SHP77 (cell line): ENCODE data around the gene TUBA4A.

ENCODE experiments used
- DNase-seq, 2 experiments: peaks; one replicate each; lab custom pipeline; 2025; lab: John Stamatoyannopoulos, UW

Gene TUBA4A

GRCh38 chr2:219234331-219234730 is 19.4 kb downstream of the TUBA4A start:
- no peak for DNase-seq

GRCh38 chr2:219230059-219230540 is 23.6 kb downstream of the TUBA4A start:
- DNase-seq = peak in 1 of 2 experiments; percentile 35

GRCh38 chr2:219229305-219230058 is 24.2 kb downstream of the TUBA4A start, which contains the start of the genes ANKZF1 and ATG9A:
Gene ANKZF1, plus strand, starts transcription at chr2:219229806. Its CDS starts 452 bp downstream, at chr2:219230258.
Gene ATG9A, minus strand, starts transcription at chr2:219229636. Its CDS starts 1,612 bp downstream, at chr2:219228024.
- peak; percentile 97 to 98 for DNase-seq

- DNase-seq = no peak
Observed at GRCh38 chr2:219228911-219229304, 24.8 kb downstream of the TUBA4A start.

- DNase-seq = no peak
Observed at GRCh38 chr2:219228041-219228910, 25.4 kb downstream of the TUBA4A start.

- DNase-seq = no peak
Observed at GRCh38 chr2:219225350-219225749, 28.4 kb downstream of the TUBA4A start.

GRCh38 chr2:219223831-219224610 is 29.7 kb downstream of the TUBA4A start:
- no peak for DNase-seq

GRCh38 chr2:219221957-219222518 is 31.7 kb downstream of the TUBA4A start:
- no peak for DNase-seq

GRCh38 chr2:219220652-219221402 is 32.9 kb downstream of the TUBA4A start:
- DNase-seq = no peak

GRCh38 chr2:219219784-219220532 is 33.8 kb downstream of the TUBA4A start:
- no peak for DNase-seq

- peak; percentile 91 to 97 for DNase-seq
Observed at GRCh38 chr2:219218732-219219701, 34.7 kb downstream of the TUBA4A start, which contains the start of gene ABCB6. Gene ABCB6, minus strand, starts transcription at chr2:219218958. Its CDS starts 285 bp downstream, at chr2:219218673.

- DNase-seq = peak in 1 of 2 experiments; percentile 65
Observed at GRCh38 chr2:219218217-219218731, 35.4 kb downstream of the TUBA4A start.

GRCh38 chr2:219216535-219216915 is 37.2 kb downstream of the TUBA4A start:
- DNase-seq = no peak

- no peak for DNase-seq
Observed at GRCh38 chr2:219215871-219216534, 37.7 kb downstream of the TUBA4A start.

- DNase-seq = no peak
Observed at GRCh38 chr2:219214786-219215185, 38.9 kb downstream of the TUBA4A start.

GRCh38 chr2:219214141-219214540 is 39.6 kb downstream of the TUBA4A start:
- no peak for DNase-seq

GRCh38 chr2:219213486-219214071 is 40.1 kb downstream of the TUBA4A start:
- DNase-seq = no peak

GRCh38 chr2:219213026-219213415 is 40.7 kb downstream of the TUBA4A start:
- no peak for DNase-seq
